HCEC 1CT (cell line): Measurements from ENCODE around the gene EFNA2.

Experiments
- DNase-seq: peaks from one replicate; pipeline ENCODE4 v3.0.0-alpha.2; 2017

EFNA2 gene

DNA sequence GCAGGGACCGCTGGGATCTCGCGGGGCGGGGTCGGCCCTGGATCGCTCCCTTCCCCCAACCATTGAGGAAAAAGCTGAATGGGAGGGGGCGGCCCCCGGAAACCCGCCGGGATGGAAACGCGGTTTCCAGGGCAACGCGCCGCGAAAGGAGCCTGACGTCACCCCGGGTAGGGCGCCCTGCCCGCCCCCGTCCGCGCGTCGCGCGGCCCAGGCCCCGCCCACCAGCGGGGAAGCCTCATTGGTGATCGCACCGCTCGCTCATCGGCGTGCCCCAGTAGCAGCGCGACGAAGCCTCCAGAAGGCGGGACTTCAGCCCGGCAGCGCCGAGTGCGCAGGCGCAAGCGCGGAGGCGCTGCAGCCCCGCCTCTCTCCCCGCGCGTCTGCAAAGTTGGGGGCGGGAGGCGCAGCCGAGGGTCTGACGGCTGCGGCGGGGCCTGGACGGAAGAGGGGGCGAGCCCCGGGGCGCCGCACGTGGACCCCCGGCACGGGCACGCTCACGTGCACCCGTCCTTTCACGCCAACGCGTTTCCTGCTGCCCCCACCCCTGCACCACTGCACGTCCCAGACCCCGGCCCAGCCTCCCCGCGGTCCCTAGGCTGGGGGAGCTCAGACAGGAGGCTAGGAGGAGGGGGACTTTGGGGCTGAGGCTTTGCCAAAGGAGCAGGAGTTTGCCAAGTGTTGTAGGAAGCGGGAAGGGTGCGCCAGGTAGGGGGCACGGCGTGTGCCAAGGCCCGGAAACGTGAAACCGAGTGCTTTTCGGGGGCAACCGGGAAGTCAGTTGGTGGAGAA, 24.7 kb upstream of the EFNA2 start:
- DNase-seq = peak; percentile 97

DNA sequence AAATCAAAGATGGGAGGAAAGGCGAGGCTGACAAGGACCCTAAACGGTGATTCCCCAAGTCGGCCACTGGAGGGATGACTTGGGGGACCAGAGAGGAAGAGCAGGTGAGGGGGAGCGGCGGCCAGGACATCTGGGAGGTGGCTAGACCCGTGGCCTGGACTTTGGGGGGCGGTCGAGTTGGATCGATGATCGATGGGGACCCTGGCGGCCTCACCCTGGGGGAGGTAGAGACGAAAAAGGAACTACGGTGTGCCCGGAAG, 24.2 kb upstream of the EFNA2 start:
- no peak for DNase-seq

DNA sequence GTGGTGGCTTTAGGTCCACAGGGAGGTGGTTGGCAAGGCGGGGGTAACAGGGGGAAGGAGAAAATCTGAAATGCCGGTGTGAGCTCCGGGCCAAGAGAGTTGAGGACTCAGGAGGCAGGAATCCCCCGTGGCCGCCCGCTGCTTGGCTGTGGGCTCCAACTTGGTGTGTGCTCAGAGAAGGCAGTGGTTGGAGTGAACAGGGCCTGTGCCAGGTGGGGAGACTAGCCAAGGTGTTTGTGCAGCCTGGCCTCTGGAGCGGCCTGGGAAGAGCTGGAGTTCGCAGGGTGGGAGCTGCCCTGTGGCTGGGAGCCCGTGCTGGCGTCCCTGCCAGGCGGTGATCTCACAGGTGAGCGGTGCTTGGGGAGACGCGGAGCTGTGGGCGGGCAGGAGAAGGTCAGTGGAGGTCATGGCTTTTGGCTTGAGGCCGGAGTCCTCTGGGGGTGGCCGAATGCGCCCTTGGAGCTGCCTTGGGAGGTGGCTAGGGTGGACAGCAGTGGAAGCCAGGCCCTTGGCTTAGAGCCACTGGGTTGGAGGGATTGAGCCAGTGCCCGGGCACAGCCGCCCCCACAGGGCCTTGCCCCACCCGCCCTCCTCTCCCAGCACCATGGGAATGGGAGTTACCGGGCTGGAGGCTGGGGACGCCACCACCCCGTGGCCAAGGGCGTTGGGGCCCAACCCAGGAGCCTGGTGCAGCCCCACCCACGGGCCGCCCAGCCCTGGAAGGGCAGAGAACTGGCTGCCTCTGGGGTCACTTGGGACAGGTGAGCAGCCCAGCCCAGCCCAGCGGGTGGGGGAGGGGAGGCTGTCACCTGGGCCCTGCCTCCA, 23.7 kb upstream of the EFNA2 start:
- DNase-seq = no peak

DNA sequence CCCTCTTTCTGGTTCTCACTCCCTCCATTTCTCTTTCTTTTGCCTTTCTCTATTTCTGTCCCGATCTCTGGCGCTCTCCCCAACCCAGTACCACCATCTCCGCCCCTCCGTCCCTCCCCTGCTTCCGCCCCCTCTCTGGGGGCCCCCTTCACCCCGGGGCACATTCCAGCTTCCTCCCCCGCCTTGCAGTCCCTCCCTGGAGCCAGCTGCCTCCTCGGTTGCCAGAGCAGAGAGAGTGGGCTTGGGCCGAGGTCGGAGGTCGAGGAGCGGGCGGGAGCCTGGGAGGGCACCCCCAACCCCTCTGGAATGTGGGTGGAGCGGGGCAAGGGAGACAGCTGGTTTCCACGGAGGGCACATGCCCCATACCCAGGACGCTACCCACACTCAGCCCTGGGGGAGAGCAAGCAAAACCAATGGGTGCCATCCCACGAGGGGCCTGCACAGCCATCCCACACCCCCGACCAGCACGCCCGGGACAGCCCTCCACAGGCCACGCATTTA, 23.0 kb upstream of the EFNA2 start:
- DNase-seq = no peak

DNA sequence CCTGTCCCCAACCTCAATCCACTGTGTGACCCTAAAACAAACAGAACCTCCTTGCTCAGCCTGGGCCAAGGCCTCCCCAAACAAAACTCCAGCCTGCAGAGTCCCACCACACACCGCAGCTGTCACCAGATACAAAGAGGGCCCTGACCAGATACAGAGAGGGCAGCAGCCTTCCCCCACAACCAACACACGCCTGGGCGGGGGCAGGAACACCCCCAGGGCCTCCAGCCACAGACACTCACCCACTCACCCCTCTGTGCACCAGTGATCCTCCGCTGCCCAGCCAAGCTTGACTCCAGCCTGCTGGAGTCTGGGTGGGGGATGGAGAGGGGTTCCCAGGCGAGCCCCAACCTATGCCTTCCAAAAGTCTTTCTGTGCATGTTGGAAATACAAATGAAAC, 22.5 kb upstream of the EFNA2 start:
- no peak for DNase-seq

DNA sequence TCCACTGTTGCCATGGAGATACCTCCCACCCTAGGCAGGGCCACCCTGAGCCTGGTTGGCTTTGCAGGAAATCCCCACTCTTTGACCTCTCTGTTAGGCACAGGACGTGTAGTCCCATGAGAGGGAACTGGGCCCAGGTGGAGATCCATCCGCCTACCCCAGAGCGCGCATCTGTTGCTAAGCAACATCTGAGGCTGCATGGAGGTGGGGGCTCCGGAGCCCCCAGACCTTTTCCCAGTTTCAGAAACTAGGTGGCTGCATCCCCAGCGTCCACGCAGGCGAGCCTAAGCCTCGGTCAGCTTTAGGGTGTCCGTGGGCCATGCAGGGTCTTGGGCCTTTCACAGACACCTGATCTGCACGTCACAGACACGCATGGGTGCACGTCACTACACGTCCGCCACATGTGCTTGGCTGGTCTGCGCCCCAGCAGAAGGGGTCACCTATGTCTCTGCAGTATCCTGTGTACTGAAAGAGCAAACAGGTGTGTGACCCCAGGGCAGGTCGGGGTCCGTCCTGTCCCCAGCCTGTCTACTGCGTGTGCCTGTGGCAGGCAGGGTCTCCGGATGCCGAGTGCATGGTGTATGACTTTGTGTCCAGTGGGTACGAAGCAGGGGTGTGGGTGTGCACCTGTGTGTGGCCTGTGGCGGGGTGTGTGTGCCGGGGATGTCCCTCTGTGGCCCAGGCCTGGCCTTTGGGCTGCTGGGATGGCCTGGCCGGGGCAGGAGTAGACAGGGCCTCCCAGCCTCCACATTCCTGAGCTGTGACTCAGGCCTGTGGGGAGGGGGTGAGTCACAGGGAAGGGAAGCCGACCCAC, 20.7 kb upstream of the EFNA2 start:
- peak; percentile 85 for DNase-seq

DNA sequence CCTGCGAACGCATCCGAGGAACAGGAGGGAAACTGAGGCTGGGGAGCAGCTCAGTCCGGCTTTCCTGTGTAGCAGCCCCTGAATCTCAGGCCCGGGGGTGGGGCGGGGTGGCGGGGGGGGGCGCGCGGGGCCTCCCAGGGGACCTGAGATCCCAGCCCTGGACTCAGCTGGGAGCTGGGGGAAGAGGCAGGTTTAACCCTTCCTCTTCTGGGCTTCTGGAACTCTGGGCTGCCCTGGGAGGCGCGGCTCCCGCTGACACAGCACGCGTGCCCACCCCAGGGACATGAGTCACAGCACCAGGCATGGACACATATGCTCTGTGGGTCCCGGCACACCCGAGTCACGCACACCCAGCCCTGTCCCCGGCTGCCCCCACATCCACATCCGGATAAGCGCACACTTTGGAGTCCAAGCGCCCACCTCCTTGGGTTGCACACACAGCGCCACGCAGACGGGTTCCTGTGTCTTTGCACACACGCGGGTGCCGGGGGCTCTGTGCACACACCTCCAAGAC, 20.0 kb upstream of the EFNA2 start:
- peak; percentile 79 for DNase-seq

DNA sequence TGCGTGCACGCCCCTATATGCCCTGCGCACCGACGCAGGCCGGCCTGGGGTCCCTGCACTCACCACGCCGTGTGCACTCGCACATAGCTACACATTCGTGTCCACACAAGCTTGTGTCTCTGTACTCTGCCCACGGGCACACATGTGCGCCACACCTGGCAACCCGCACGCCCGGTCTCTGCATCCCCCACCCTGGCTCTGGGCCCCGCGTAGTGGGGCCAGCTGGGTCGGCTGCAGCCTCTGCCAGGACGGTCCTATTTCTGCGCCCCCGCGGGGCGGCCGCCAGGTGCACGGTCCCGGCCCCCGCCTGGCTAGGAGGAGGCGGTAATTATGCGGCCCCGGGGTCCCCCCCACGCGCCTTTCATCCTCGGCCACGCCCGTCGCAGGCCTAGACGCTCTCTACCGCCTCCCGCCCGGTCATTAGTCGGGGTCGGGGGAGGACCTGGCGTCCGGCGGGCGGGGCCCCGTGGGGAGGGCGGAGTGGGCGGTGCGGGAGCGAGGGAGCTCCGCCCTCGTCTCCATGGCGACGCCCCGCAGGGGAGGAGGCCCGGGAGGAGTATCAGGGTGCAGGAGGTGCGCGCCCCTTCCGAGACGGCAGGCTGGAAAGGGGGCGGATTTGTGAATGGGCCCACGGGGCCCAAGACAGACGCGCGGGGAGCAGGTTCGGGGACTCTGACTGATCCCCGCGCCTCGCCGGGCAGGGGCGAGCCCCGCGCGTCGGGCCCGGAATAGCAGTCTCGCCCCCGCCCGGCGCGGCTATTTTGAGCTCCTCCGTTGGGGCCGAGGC, 19.4 kb upstream of the EFNA2 start:
- peak; percentile 87 for DNase-seq

DNA sequence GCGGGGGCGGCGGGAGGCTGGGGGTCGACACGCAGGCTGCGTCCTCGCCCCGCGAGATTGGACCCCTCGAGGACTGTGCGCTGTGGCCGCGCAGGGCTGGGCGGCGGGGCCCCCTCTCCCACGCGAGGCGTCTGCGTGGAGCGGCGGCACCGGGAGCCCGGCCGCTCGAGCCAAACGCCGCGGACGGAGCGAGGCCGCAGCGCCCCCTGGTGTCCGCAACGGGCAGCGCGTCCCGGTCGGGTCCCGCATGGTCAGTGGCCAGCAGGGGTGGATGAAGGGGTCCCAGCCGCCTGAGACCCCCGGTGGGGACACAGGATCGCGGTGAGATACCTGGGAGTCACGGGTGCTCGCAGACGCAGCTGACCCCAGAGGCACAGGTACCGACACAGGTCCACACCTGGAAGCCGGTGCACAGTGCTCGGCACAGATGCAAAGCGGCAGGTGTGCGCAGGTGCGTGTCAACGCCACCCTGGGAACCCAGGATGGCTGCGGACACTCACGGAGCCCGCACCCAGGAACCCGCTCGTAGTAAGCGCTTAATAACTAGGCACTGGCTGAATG, 18.7 kb upstream of the EFNA2 start:
- peak; percentile 41 for DNase-seq

DNA sequence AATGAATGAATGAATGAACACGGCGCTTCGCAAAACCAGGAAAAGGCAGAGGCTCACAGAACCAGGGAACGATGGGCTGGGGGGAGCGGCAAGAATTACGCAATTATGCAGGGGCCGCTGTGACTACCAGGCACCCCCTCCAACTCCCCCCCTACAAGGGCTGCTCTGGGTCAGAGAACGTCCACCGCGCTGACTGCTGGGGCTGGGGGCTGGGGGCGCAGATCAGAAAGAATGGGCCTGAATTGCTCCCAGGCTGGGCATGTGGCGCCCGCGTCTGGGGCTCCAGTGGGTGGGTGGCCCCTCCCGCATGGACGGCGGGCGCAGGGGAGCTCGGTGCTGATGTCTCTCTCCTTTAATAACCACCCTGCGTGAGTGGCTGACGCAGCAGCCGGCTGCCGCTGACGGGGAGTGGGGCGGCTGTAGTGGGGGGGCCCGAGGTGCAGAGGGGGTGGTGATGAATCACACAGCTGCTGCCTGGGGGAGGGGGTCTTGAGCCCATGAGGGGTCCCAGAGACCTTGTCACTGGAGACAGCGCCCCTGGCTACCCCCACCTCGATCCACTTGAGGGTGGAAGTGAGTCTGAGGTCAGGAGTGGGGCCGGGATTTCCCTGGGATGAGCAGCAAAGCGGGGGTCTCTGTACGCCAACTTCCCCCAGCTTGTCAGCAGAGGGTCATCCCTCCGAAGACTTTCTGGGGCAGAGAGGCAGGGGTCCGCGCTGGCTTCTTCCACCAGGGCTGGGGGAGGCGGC, 18.0 kb upstream of the EFNA2 start:
- DNase-seq = no peak

DNA sequence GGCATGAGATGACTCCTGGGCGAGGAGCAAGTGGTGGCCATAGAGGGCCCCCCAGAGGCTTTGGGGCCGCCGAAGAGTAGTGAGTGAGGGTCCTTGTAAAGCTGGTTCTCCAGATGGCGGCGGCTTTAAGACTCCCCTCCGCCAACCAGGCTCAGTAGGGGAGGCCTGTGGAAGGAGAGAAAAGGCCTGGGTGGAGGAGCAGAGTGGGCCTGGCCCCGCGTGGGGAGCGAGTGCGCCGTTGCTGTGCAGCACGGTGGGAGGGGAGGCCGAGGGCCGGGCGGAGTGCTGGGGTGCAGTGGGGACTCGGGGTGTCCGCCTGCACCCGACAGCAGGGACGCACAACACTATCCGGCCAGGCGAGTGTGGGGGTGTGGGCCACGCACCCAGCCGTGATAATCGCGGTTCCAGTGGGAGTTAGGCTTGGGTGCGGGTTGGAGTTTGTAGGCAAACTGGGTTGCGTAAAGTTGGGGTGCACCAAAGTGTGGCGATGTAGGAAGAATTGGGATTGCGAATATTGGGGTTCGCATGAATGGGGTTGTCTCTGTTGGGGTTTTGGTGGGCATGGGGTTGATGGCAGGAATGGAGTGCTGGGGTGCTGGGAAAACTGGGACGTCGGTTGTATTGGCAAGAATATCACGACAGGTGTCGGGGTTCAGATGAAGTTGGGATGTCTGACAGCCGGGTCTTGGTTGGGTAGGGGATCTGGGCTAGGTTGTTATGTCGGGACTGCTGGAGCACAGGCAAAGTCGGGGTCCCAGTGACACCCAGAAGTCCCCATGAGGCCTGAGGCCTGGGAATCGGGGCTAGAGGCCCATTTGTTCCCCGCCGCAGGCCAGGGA, 17.2 kb upstream of the EFNA2 start:
- no peak for DNase-seq

DNA sequence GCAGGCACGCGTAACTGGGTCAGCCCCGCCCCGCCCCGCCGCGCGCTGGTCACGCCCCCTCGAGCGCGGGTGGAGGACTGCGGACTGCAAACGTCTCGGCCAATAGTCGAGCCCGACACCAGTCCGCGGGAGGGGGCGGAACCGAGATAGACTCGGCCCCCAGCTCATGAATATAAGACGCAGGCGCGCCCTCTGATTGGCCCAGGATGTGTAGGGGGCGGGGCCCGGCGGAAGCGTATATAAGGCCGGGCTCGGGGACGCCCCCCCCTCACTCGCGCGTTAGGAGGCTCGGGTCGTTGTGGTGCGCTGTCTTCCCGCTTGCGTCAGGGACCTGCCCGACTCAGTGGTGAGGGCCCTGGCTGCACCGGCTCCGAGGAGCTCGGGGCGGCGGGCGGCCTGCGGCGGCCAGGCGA, 16.6 kb upstream of the EFNA2 start, which contains the start of gene CIRBP:
Gene CIRBP (plus strand): TSS at position 268 of the 413 bp plus-strand sequence. CDS start 1,602 bp downstream, outside the sequence.
- DNase-seq = peak; percentile 99

DNA sequence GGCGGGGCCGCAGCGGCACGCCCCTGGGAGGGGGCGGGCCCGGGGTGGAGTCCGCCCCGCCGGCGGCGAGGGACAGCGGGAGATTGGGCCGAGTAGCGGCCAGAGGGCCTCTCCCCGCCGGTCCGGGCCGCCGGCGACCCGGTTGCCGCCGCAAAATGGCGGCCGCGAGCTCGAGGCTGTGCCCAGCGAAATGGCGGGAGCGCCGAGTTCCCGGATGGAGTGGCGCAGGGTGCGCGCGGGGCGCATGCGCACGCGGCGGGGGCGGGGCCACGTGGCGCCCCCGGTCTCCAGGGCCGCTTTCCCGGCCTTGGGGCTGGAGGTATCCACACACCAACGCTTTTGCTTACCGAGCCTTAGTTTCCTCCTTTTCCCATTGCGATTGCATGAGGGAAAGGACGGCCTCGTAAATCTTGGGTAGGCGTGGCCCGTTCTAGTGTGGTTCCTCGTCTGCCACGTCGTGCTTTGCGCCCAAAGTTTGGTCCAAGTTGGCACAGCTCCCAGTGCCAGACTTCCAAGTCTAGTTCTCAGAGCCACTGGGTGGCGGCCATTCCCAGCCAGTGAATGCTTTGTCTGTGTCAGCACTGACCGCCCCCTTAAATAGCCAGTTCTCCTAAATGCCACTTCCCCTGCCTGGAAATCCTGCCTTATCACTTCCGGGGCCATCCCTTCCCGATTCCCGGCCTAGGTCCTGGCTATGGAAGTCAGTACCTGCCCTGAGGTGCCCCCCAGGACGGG, 16.0 kb upstream of the EFNA2 start:
- DNase-seq = peak; percentile 84

DNA sequence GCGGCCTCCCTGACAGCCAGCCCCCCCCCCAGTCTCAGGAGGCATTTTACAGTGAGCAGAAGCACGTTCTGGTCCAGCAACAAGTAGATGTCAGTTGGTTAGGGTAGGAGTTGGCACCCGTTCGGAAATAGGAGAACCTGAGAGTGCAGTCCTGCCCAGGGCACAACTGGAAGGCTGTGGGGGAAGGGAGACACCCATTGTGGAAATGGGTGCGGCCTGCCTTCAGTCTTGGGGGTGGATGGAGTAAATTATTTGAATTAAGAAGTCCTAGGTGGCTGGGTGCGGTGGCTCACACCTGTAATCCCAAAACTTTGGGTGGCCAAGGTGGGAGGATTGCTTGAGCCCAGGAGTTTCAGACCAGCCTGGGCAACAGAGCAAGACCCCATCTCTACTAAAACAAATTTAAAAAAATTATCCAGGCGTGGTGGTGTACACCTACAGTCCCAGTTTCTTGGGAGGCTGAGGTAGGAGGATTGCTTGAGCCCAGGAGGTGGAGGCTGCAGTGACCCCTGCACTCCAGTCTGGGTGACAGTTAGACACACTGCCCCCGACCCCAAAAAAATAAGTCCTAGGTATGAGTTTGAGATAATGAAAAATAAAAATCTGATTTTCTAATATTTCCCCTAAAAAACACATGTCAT, 15.3 kb upstream of the EFNA2 start:
- no peak for DNase-seq

DNA sequence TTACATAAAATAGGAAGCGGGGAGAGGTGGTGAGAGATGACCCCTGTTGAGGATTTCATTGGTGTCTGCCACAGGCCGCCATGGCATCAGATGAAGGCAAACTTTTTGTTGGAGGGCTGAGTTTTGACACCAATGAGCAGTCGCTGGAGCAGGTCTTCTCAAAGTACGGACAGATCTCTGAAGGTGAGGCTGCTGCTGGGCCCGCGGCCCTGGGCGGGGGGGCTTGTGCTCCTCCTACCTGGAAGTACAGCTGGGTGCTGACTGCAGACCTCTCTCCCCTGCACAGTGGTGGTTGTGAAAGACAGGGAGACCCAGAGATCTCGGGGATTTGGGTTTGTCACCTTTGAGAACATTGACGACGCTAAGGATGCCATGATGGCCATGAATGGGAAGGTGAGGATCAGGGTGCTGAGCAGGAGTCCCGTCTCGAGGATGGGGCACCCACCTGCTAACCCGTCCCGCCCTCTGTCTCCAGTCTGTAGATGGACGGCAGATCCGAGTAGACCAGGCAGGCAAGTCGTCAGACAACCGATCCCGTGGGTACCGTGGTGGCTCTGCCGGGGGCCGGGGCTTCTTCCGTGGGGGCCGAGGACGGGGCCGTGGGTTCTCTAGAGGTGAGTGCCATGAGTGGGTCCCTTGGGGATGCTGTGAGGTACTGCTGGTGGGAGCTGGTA, 14.7 kb upstream of the EFNA2 start:
- no peak for DNase-seq

DNA sequence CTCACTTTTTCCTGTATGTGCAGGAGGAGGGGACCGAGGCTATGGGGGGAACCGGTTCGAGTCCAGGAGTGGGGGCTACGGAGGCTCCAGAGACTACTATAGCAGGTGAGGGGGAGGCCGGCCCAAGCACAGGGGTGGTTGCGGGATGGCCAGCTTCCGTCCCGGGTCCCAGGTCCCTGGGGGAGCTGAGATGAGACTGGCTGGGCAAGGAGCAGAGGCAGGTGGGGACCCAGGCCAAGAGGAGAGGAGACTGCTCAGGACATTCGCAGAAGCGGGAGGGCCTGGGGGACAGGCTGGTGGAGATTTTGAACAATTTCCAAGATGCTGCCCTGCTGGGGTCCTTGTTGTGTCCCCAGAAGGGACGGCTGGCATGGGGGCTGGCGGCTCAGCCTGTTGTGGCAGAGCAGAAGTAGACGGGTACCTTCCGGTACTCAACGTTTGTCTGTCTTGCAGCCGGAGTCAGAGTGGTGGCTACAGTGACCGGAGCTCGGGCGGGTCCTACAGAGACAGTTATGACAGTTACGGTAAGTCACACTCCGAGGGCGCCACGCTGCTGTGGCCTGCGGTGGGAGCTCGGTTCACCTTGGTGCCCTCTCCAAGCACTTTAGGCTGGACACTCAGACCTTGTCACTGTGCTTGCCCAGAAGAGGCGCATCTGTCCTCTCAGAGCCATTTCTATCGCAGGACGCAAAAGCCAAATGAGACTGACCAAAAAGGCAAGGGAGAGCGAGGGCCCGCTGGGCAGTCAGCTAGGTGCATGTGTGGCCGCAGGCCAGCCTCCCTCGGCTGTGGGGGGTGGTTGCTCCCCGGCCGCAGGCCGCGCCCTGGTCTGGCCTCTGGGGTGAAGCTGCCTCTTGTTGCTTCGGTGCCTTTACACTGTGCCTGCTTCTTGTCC, 13.9 kb upstream of the EFNA2 start:
- no peak for DNase-seq
